ENCODE results near the gene TMUB1. TPM values are rescaled to one million over a fixed set of nuclear protein-coding genes. Genes with fewer than 3 reads are reported as not detected.

TMUB1 gene
- total and polyA plus RNA-seq, 2 donors from 2014 or later, result 36.9 to 79.9 TPM

- no peak overlapping the region for H3K4me3 ChIP-seq (ENCODE audit: low read length in 3 of 3)
- H3K9ac ChIP-seq (ENCODE audit: low read length in 3 of 3), result no peak overlapping the region
- H3K9me3 ChIP-seq (ENCODE audit: control insufficient read depth in 2 of 3, insufficient read depth in 1 of 3, low read length in 3 of 3), result no peaks in the 10 kb centered on the region
- H3K4me1 ChIP-seq (ENCODE audit: control insufficient read depth in 2 of 3, insufficient read depth in 2 of 3, low read depth in 1 of 3, low read length in 3 of 3), result peaks cover 0 to 9% (median 0%) of the 10 kb centered on the region in 3 donors
- H3K27me3 ChIP-seq (ENCODE audit: control insufficient read depth, insufficient read depth, low read length), result no peaks in the 10 kb centered on the region
- intact Hi-C loops (cut with DNase I), result no loop called here
- FAIRE-seq, result no peak
- H3K27ac ChIP-seq (ENCODE audit: low read depth in 2 of 2, low read length in 2 of 2), result no peak overlapping the region
- no peak for TF ChIP-seq CTCF (IDR thresholded peaks at IDR 0.05; ENCODE audit: borderline replicate concordance, extremely low read depth, insufficient read depth)
- peaks cover 2 to 3% (median 2%) of the 10 kb centered on the region in 3 donors for H3K36me3 ChIP-seq (ENCODE audit: control insufficient read depth in 2 of 3, insufficient read depth in 3 of 3, low read length in 3 of 3)
- no peak for DNase-seq
Observed at GRCh38 chr7:151040616-151041375, 42.5 kb downstream of the TMUB1 start.

DNA sequence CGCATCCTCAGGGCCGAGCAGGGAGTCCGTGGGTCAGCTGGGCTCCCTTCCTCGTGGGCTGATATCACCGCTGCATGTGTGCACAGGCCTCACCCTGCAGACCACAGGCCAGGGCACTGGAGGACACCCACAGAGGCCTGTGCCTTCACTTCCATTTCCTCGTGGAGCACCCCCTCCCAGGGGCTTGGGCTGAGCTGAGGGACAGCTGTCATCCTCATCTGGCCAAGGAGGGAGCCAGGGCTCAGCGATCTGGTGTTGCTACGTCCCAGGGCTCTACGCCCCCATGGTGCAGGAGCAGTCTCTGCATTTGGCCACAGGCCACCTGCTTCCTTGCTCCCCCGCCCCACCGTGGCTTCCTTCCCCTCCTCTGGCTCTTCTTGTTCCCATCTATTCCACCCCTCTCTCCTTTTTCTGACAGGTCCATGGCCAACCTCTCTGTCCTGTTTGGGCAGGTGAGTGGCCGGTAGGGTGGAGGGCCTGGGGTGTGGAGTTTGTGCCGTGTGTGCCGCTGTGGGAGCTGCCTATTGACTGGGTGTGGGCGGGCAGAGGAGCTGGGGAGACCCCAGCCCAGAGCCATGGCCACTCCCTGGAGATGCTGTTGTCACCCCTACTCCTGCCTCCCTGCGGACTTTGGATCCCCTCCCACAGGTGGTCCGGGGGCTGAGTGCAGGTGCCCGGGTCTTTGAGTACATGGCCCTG is 43.3 kb downstream of the TMUB1 start:
- Histone ChIP-seq H3K9ac (ENCODE audit: low read length in 3 of 3) (no peak overlapping the region), H3K27me3 (ENCODE audit: control insufficient read depth, insufficient read depth, low read length) (no peaks in the 10 kb centered on the region), H3K36me3 (ENCODE audit: control insufficient read depth in 2 of 3, insufficient read depth in 3 of 3, low read length in 3 of 3) (peaks cover 2 to 9% (median 7%) of the 10 kb centered on the region in 3 donors), H3K27ac (ENCODE audit: low read depth in 2 of 2, low read length in 2 of 2) (no peak overlapping the region), H3K4me1 (ENCODE audit: control insufficient read depth in 2 of 3, insufficient read depth in 2 of 3, low read depth in 1 of 3, low read length in 3 of 3) (peaks cover 0 to 9% (median 0%) of the 10 kb centered on the region in 3 donors), H3K9me3 (ENCODE audit: control insufficient read depth in 2 of 3, insufficient read depth in 1 of 3, low read length in 3 of 3) (no peaks in the 10 kb centered on the region), H3K4me3 (ENCODE audit: low read length in 3 of 3) (no peak overlapping the region)
- FAIRE-seq, result no peak
- TF ChIP-seq CTCF (IDR thresholded peaks at IDR 0.05; ENCODE audit: borderline replicate concordance, extremely low read depth, insufficient read depth), result no peak
- intact Hi-C loops (cut with DNase I), result no loop called here
- no peak for DNase-seq

- Histone ChIP-seq H3K9ac (ENCODE audit: low read length in 3 of 3) (no peak overlapping the region), H3K4me3 (ENCODE audit: low read length in 3 of 3) (no peak overlapping the region), H3K27me3 (ENCODE audit: control insufficient read depth, insufficient read depth, low read length) (no peaks in the 10 kb centered on the region), H3K36me3 (ENCODE audit: control insufficient read depth in 2 of 3, insufficient read depth in 3 of 3, low read length in 3 of 3) (peaks cover 2 to 13% (median 10%) of the 10 kb centered on the region in 3 donors), H3K9me3 (ENCODE audit: control insufficient read depth in 2 of 3, insufficient read depth in 1 of 3, low read length in 3 of 3) (no peaks in the 10 kb centered on the region), H3K27ac (ENCODE audit: low read depth in 2 of 2, low read length in 2 of 2) (no peak overlapping the region), H3K4me1 (ENCODE audit: control insufficient read depth in 2 of 3, insufficient read depth in 2 of 3, low read depth in 1 of 3, low read length in 3 of 3) (peaks cover 0 to 9% (median 0%) of the 10 kb centered on the region in 3 donors)
- TF ChIP-seq CTCF (IDR thresholded peaks at IDR 0.05; ENCODE audit: borderline replicate concordance, extremely low read depth, insufficient read depth), result no peak
- FAIRE-seq (no peak), DNase-seq (peak in 3 of 5 donors; percentile 39 to 92 (median 59))
- intact Hi-C loops (cut with DNase I), result no loop called here
Observed at GRCh38 chr7:151038951-151039849, 44.1 kb downstream of the TMUB1 start.
